ENCODE results near the gene IL22. TPM values are rescaled to one million over a fixed set of nuclear protein-coding genes. Genes with fewer than 3 reads are reported as not detected.

The IL22 gene
- polyA plus RNA-seq, 1 donor (not counting 4 experiments of a cell fraction or from before 2014, with no cell fraction given): not detected

DNA sequence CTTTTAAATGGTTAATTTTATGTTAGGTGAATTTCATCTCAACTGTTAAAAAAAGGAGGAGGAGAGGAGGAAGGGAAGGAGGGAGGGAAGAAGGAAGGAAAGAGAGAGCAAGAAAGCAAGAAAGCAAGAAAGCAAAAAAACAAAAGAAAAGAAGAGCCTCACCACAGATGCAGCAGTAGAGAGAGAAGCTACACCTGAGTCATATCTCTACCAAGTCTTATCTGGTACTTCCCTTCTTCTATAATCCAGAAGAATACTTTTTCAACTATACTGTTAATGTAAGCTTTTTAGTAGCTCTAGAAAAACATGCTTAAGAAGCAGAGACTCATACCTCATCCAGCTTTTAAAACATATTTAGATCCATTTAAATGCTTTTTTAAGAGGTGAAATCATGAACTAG lies 22.2 kb downstream of the IL22 start:
- Histone ChIP-seq H3K27ac (ENCODE audit: control insufficient read depth, insufficient read depth, low read length) (no peak overlapping the region), H3K27me3 (ENCODE audit: control insufficient read depth, extremely low read depth, insufficient read depth, low read length) (no peaks in the 10 kb centered on the region), H3K9ac (ENCODE audit: control insufficient read depth, extremely low read depth, insufficient read depth, low read length) (no peak overlapping the region), H3K9me1 (ENCODE audit: control insufficient read depth, extremely low read depth, insufficient read depth, low read length) (no peaks in the 10 kb centered on the region), H2AFZ (ENCODE audit: control insufficient read depth, low read length) (no peak overlapping the region), H3K4me2 (ENCODE audit: control insufficient read depth, extremely low read depth, insufficient read depth, low read depth, low read length) (no peak overlapping the region), H3K9me3 (ENCODE audit: control insufficient read depth, low read depth, low read length) (no peaks in the 10 kb centered on the region), H3K36me3 (ENCODE audit: control insufficient read depth in 2 of 2, extremely low read depth in 1 of 2, insufficient read depth in 2 of 2, low read length in 2 of 2) (no peaks in the 10 kb centered on the region), H3K4me3 (ENCODE audit: control insufficient read depth in 2 of 3, extremely low read depth in 1 of 3, insufficient read depth in 2 of 3, low read depth in 1 of 3, low read length in 3 of 3) (no peak overlapping the region), H3K79me2 (ENCODE audit: control insufficient read depth, insufficient read depth, low read length) (no peaks in the 10 kb centered on the region), H3K4me1 (ENCODE audit: control insufficient read depth, extremely low read depth, insufficient read depth, low read length) (peaks cover 7% of the 10 kb centered on the region), H4K20me1 (ENCODE audit: control insufficient read depth, extremely low read depth, insufficient read depth, low read length) (no peaks in the 10 kb centered on the region)
- no peak for FAIRE-seq
- no peak for DNase-seq (ENCODE audit: low read depth, low spot score)
- TF ChIP-seq, protein P1, sequence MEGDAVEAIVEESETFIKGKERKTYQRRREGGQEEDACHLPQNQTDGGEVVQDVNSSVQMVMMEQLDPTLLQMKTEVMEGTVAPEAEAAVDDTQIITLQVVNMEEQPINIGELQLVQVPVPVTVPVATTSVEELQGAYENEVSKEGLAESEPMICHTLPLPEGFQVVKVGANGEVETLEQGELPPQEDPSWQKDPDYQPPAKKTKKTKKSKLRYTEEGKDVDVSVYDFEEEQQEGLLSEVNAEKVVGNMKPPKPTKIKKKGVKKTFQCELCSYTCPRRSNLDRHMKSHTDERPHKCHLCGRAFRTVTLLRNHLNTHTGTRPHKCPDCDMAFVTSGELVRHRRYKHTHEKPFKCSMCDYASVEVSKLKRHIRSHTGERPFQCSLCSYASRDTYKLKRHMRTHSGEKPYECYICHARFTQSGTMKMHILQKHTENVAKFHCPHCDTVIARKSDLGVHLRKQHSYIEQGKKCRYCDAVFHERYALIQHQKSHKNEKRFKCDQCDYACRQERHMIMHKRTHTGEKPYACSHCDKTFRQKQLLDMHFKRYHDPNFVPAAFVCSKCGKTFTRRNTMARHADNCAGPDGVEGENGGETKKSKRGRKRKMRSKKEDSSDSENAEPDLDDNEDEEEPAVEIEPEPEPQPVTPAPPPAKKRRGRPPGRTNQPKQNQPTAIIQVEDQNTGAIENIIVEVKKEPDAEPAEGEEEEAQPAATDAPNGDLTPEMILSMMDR (optimal IDR thresholded peaks at IDR 0.05 in 1 of 3, IDR thresholded peaks at IDR 0.05 in 1 of 3, conservative IDR thresholded peaks at IDR 0.05 in 1 of 3; ENCODE audit: extremely low read depth in 1 of 3, insufficient read depth in 2 of 3, low read length in 3 of 3): no peak
- TF ChIP-seq EZH2 (IDR thresholded peaks at IDR 0.05; ENCODE audit: low read length): no peak
- dilution Hi-C loops (cut with MboI; ENCODE audit: extremely low pct_ligation_motif_present, low sequenced_read_pairs): no loop called here

DNA sequence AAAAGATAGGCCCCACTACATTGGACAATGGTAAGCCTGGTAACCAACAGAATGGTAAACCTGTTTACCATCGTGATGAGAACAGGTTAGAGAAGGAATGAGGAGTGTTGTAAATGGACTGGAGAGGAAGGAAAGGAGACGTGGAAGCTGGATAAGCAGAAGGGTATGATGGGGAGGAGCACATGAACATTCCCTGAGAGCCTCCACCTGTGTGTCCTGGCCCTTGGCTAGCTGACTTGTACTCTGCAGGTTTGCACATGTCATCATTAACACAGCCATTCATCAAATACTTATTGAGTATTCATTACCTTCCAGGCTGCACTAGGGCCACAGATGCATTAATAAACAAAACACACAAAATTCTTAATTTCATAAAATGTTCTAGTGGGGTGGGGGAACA lies 23.4 kb downstream of the IL22 start:
- Histone ChIP-seq H4K20me1 (ENCODE audit: control insufficient read depth, extremely low read depth, insufficient read depth, low read length) (no peaks in the 10 kb centered on the region), H3K9me3 (ENCODE audit: control insufficient read depth, low read depth, low read length) (no peaks in the 10 kb centered on the region), H3K36me3 (ENCODE audit: control insufficient read depth in 2 of 2, extremely low read depth in 1 of 2, insufficient read depth in 2 of 2, low read length in 2 of 2) (no peaks in the 10 kb centered on the region), H3K9me1 (ENCODE audit: control insufficient read depth, extremely low read depth, insufficient read depth, low read length) (no peaks in the 10 kb centered on the region), H3K27ac (ENCODE audit: control insufficient read depth, insufficient read depth, low read length) (no peak overlapping the region), H3K27me3 (ENCODE audit: control insufficient read depth, extremely low read depth, insufficient read depth, low read length) (no peaks in the 10 kb centered on the region), H3K79me2 (ENCODE audit: control insufficient read depth, insufficient read depth, low read length) (no peaks in the 10 kb centered on the region), H3K9ac (ENCODE audit: control insufficient read depth, extremely low read depth, insufficient read depth, low read length) (no peak overlapping the region), H3K4me1 (ENCODE audit: control insufficient read depth, extremely low read depth, insufficient read depth, low read length) (peaks cover 7% of the 10 kb centered on the region), H3K4me3 (ENCODE audit: control insufficient read depth in 2 of 3, extremely low read depth in 1 of 3, insufficient read depth in 2 of 3, low read depth in 1 of 3, low read length in 3 of 3) (no peak overlapping the region), H2AFZ (ENCODE audit: control insufficient read depth, low read length) (peak overlapping the region; percentile 57), H3K4me2 (ENCODE audit: control insufficient read depth, extremely low read depth, insufficient read depth, low read depth, low read length) (no peak overlapping the region)
- TF ChIP-seq EZH2 (IDR thresholded peaks at IDR 0.05; ENCODE audit: low read length): no peak
- TF ChIP-seq, protein P1 (optimal IDR thresholded peaks at IDR 0.05 in 1 of 3, IDR thresholded peaks at IDR 0.05 in 1 of 3, conservative IDR thresholded peaks at IDR 0.05 in 1 of 3; ENCODE audit: extremely low read depth in 1 of 3, insufficient read depth in 2 of 3, low read length in 3 of 3): no peak
- FAIRE-seq: peak; percentile 70
- dilution Hi-C loops (cut with MboI; ENCODE audit: extremely low pct_ligation_motif_present, low sequenced_read_pairs): no loop called here
- peak; percentile 19 for DNase-seq (ENCODE audit: low read depth, low spot score)

Measured in keratinocyte (primary cell).